Measurements from ENCODE around the gene TRAPPC1. TPM values are rescaled to one million over a fixed set of nuclear protein-coding genes. Genes with fewer than 3 reads are reported as not detected.

TRAPPC1 gene
- total and polyA plus RNA-seq, 2 experiments from 2014 or later, result 45.2 to 234 TPM

GRCh38 chr17:7882629-7883028 lies 49.1 kb downstream of the TRAPPC1 start:
- H3K4me1 ChIP-seq (ENCODE audit: insufficient read depth), result peaks cover 29% of the 10 kb centered on the region
- TF ChIP-seq, protein P1, sequence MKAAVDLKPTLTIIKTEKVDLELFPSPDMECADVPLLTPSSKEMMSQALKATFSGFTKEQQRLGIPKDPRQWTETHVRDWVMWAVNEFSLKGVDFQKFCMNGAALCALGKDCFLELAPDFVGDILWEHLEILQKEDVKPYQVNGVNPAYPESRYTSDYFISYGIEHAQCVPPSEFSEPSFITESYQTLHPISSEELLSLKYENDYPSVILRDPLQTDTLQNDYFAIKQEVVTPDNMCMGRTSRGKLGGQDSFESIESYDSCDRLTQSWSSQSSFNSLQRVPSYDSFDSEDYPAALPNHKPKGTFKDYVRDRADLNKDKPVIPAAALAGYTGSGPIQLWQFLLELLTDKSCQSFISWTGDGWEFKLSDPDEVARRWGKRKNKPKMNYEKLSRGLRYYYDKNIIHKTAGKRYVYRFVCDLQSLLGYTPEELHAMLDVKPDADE (IDR thresholded peaks at IDR 0.05), result no peak
- TF ChIP-seq ZNF114 (CRISPR knock-in tag; IDR thresholded peaks at IDR 0.05), result no peak
- peaks cover 8% of the 10 kb centered on the region for H3F3A ChIP-seq (replicated peaks; ENCODE audit: low read depth)
- peaks cover 60% of the 10 kb centered on the region for H3K27me3 ChIP-seq (ENCODE audit: insufficient read depth)
- no peak overlapping the region for H3K4me3 ChIP-seq
- H3K4me1 Mint-ChIP-seq, result peaks cover 3% of the 10 kb centered on the region; the same call in 1 of the 3 replicates
- no peak for DNase-seq (ENCODE audit: low spot score)
- H2AFZ ChIP-seq, result no peak overlapping the region
- no peak for ATAC-seq
- no peaks in the 10 kb centered on the region for H3K36me3 ChIP-seq (ENCODE audit: insufficient read depth)
- no peaks in the 10 kb centered on the region for H4K20me1 ChIP-seq (replicated peaks; ENCODE audit: insufficient read depth)
- H3K27ac ChIP-seq (ENCODE audit: low read depth), result no peak overlapping the region
- no peak overlapping the region for H3K27ac Mint-ChIP-seq
- peaks cover 2% of the 10 kb centered on the region for H3K27me3 Mint-ChIP-seq (ENCODE audit: insufficient read depth, low read depth, poor library complexity)
- H3K4me3 Mint-ChIP-seq, result no peak overlapping the region
- H3K4me2 ChIP-seq, result no peak overlapping the region
- H3K36me3 Mint-ChIP-seq (ENCODE audit: low read depth), result no peaks in the 10 kb centered on the region; the same call in 2 of the 3 replicates
- H3K79me2 ChIP-seq (replicated peaks; ENCODE audit: insufficient read depth), result no peaks in the 10 kb centered on the region
- no peaks in the 10 kb centered on the region for H3K9me2 ChIP-seq (ENCODE audit: insufficient read depth)
- H3K9me3 Mint-ChIP-seq, result no peaks in the 10 kb centered on the region; the same call in 2 of the 3 replicates

GRCh38 chr17:7882068-7882467 lies 49.7 kb downstream of the TRAPPC1 start:
- Histone ChIP-seq H3K79me2 (replicated peaks; ENCODE audit: insufficient read depth) (no peaks in the 10 kb centered on the region), H4K20me1 (replicated peaks; ENCODE audit: insufficient read depth) (no peaks in the 10 kb centered on the region), H3K36me3 (ENCODE audit: insufficient read depth) (no peaks in the 10 kb centered on the region), H3K4me2 (no peak overlapping the region), H3K4me3 (no peak overlapping the region), H3K27ac (ENCODE audit: low read depth) (no peak overlapping the region), H3K4me1 (ENCODE audit: insufficient read depth) (peaks cover 26% of the 10 kb centered on the region), H3F3A (replicated peaks; ENCODE audit: low read depth) (peaks cover 8% of the 10 kb centered on the region), H2AFZ (no peak overlapping the region), H3K9me2 (ENCODE audit: insufficient read depth) (no peaks in the 10 kb centered on the region), H3K27me3 (ENCODE audit: insufficient read depth) (peaks cover 57% of the 10 kb centered on the region)
- peaks cover 3% of the 10 kb centered on the region; the same call in 1 of the 3 replicates for H3K4me1 Mint-ChIP-seq
- ATAC-seq (no peak), DNase-seq (ENCODE audit: low spot score) (no peak)
- H3K4me3 Mint-ChIP-seq, result no peak overlapping the region
- no peaks in the 10 kb centered on the region; the same call in 2 of the 3 replicates for H3K36me3 Mint-ChIP-seq (ENCODE audit: low read depth)
- H3K27ac Mint-ChIP-seq, result no peak overlapping the region
- peaks cover 2% of the 10 kb centered on the region for H3K27me3 Mint-ChIP-seq (ENCODE audit: insufficient read depth, low read depth, poor library complexity)
- TF ChIP-seq EZH2 (IDR thresholded peaks at IDR 0.05; ENCODE audit: low read depth, unreplicated experiment), result no peak
- H3K9me3 Mint-ChIP-seq, result no peaks in the 10 kb centered on the region; the same call in 2 of the 3 replicates

GRCh38 chr17:7881276-7882054 lies 50.3 kb downstream of the TRAPPC1 start:
- no peak for DNase-seq (ENCODE audit: low spot score)
- Histone ChIP-seq H4K20me1 (replicated peaks; ENCODE audit: insufficient read depth) (no peaks in the 10 kb centered on the region), H3K27me3 (ENCODE audit: insufficient read depth) (peaks cover 51% of the 10 kb centered on the region), H3K79me2 (replicated peaks; ENCODE audit: insufficient read depth) (no peaks in the 10 kb centered on the region), H3K4me3 (no peak overlapping the region), H3K4me2 (no peak overlapping the region), H3K27ac (ENCODE audit: low read depth) (no peak overlapping the region), H2AFZ (no peak overlapping the region), H3K36me3 (ENCODE audit: insufficient read depth) (no peaks in the 10 kb centered on the region), H3K9me2 (ENCODE audit: insufficient read depth) (no peaks in the 10 kb centered on the region), H3F3A (replicated peaks; ENCODE audit: low read depth) (peaks cover 5% of the 10 kb centered on the region), H3K4me1 (ENCODE audit: insufficient read depth) (peaks cover 20% of the 10 kb centered on the region; the same call in 1 of the 2 replicates)
- peaks cover 3% of the 10 kb centered on the region; the same call in 1 of the 3 replicates for H3K4me1 Mint-ChIP-seq
- no peak overlapping the region for H3K4me3 Mint-ChIP-seq
- ATAC-seq, result no peak
- no peak overlapping the region for H3K27ac Mint-ChIP-seq
- H3K27me3 Mint-ChIP-seq (ENCODE audit: insufficient read depth, low read depth, poor library complexity), result peaks cover 2% of the 10 kb centered on the region
- H3K9me3 Mint-ChIP-seq, result no peaks in the 10 kb centered on the region; the same call in 2 of the 3 replicates
- H3K36me3 Mint-ChIP-seq (ENCODE audit: low read depth), result no peaks in the 10 kb centered on the region; the same call in 2 of the 3 replicates
- TF ChIP-seq ZNF462 (CRISPR knock-in tag; IDR thresholded peaks at IDR 0.05), result no peak
- no peak for TF ChIP-seq ZNF331 (CRISPR knock-in tag; IDR thresholded peaks at IDR 0.05; ENCODE audit: low read depth)
- TF ChIP-seq, protein P1 (IDR thresholded peaks at IDR 0.05), result no peak

Measured in GM23338 (cell line).